ENCODE data around the gene CCDC15.

DNA sequence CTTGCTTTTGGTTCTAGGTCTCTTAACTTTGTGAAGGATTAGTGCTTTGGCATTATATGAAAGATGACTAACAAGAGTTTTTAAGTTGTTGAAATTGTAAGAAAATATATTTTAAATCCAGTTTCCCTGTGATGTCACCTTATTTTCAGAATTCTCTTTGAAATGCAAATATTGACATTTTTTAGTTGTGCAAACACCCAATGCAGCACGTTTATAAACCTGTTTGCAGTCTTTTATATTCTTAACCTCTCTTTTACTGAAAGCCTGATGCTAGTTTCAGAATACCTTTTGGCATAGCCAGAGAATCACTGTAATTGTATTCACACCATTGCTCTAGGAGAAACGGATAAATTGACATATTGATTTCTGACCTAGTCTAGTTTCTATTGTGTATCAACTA is 66.3 kb downstream of the CCDC15 start:
- no peak for TF ChIP-seq CTCF (IDR thresholded peaks at IDR 0.05; ENCODE audit: borderline replicate concordance, extremely low read depth, low read length, poor library complexity, severe bottlenecking)
- no peak for TF ChIP-seq EZH2 (IDR thresholded peaks at IDR 0.05; ENCODE audit: borderline replicate concordance, low read depth, low read length, severe bottlenecking)
